ENCODE data around the gene DFFA.
A peak's percentile ranks its signal among the peaks of the same experiment; 100 is the strongest.

DNA sequence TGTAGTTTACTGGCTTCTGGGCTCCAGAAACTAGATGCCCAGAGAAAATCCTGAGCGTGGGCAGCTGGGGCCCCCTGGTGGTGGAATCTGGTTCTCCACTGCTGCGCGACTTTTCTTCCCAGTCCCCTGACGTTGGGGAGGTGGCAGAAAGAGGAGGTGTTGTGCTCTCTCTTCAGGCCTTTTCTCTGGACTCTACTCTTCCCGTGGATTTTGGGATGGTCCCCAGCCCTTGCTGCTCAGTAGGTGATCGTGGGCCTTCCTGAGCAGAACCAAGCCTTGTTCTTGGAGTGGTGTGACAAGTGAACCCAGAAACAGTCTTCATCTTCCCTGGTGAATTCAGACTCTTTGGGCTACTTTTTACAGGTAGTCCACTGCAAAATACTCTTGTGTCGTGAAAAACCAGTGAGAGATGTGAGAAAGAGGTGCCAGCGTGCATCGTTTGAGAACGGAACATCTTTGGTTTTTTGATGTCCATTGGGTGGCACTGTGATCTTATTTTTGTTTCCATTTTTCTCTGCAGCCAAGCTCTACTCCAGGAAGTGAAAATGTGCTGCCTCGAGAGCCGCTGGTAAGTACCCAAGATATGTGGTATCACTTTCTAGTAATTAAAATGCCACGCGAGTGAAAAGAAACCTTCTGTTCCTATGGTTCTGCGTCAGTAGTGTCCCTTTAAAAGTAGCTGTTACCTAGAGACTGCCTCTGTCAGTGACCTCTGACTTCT is 22.6 kb upstream of the DFFA start:
- TF ChIP-seq, protein P1, sequence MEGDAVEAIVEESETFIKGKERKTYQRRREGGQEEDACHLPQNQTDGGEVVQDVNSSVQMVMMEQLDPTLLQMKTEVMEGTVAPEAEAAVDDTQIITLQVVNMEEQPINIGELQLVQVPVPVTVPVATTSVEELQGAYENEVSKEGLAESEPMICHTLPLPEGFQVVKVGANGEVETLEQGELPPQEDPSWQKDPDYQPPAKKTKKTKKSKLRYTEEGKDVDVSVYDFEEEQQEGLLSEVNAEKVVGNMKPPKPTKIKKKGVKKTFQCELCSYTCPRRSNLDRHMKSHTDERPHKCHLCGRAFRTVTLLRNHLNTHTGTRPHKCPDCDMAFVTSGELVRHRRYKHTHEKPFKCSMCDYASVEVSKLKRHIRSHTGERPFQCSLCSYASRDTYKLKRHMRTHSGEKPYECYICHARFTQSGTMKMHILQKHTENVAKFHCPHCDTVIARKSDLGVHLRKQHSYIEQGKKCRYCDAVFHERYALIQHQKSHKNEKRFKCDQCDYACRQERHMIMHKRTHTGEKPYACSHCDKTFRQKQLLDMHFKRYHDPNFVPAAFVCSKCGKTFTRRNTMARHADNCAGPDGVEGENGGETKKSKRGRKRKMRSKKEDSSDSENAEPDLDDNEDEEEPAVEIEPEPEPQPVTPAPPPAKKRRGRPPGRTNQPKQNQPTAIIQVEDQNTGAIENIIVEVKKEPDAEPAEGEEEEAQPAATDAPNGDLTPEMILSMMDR (IDR thresholded peaks at IDR 0.05): peak; percentile 82 to 97 (median 92)
- TF ChIP-seq POLR2A (IDR thresholded peaks at IDR 0.05): no peak
